NT2/D1 (cell line): ENCODE measurements around the gene CFAP61.

Source experiments
- DNase-seq: peaks from one replicate; pipeline ENCODE4 v3.0.0-alpha.2; 2011; ENCODE audit warnings: low read depth, low spot score
- H3K27me3 ChIP-seq: 2 replicates; pipeline ENCODE4 v1.6.0; 2011; ENCODE audit warnings: mild to moderate bottlenecking; ENCODE audit not compliant: insufficient read length, insufficient read depth
- H3K36me3 ChIP-seq: 2 replicates; pipeline ENCODE4 v1.6.1; 2011; ENCODE audit warnings: mild to moderate bottlenecking, low read length, mixed read lengths; ENCODE audit not compliant: insufficient read depth, insufficient read length
- H3K4me1 ChIP-seq: 2 replicates; pipeline ENCODE4 v1.5.1; 2011; ENCODE audit not compliant: insufficient read depth, insufficient read length
- H3K4me3 ChIP-seq: 2 replicates; pipeline ENCODE4 v1.5.1; 2011; ENCODE audit warnings: low read depth; ENCODE audit not compliant: insufficient read length
- H3K9ac ChIP-seq: 2 replicates; pipeline ENCODE4 v1.6.0; 2011; ENCODE audit warnings: low read depth; ENCODE audit not compliant: insufficient read length
- H3K9me3 ChIP-seq: 2 replicates; pipeline ENCODE4 v1.5.1; 2011; ENCODE audit warnings: mild to moderate bottlenecking, low read length; ENCODE audit not compliant: insufficient read depth
- SUZ12 ChIP-seq: IDR thresholded peaks from 2 replicates; pipeline ENCODE4 v1.6.1; 2011; ENCODE audit not compliant: insufficient read length, insufficient read depth; ENCODE audit errors: extremely low read depth
- YY1 ChIP-seq: IDR thresholded peaks from 2 replicates; pipeline ENCODE4 v1.6.1; 2011; ENCODE audit not compliant: insufficient read length, insufficient read depth
- ZNF274 ChIP-seq: IDR thresholded peaks from 2 replicates; pipeline ENCODE4 v1.6.1; 2011; ENCODE audit warnings: mild to moderate bottlenecking, low read depth, low read length

The CFAP61 gene

GRCh38 chr20:20266552-20266951 lies 214.2 kb downstream of the CFAP61 start:
- no peaks in the 10 kb centered on the region for H3K36me3 ChIP-seq
- TF ChIP-seq ZNF274: no peak
- no peak for TF ChIP-seq SUZ12
- TF ChIP-seq YY1: no peak
- no peak overlapping the region for H3K9ac ChIP-seq

GRCh38 chr20:20267685-20268370 lies 215.5 kb downstream of the CFAP61 start:
- H3K36me3 ChIP-seq: no peaks in the 10 kb centered on the region
- DNase-seq: no peak
- no peaks in the 10 kb centered on the region for H3K9me3 ChIP-seq
- H3K4me3 ChIP-seq: no peak overlapping the region
- no peak overlapping the region for H3K9ac ChIP-seq
- no peak for TF ChIP-seq SUZ12
- no peak for TF ChIP-seq ZNF274
- no peak for TF ChIP-seq YY1
- no peaks in the 10 kb centered on the region for H3K4me1 ChIP-seq
- H3K27me3 ChIP-seq: no peaks in the 10 kb centered on the region

More at GRCh38 chr20:20266552-20266951, 214.2 kb downstream of the CFAP61 start:
- DNase-seq: no peak
- no peaks in the 10 kb centered on the region for H3K4me1 ChIP-seq
- H3K9me3 ChIP-seq: no peaks in the 10 kb centered on the region
- H3K27me3 ChIP-seq: no peaks in the 10 kb centered on the region
- no peak overlapping the region for H3K4me3 ChIP-seq

- H3K9ac ChIP-seq: no peak overlapping the region
- H3K4me1 ChIP-seq: no peaks in the 10 kb centered on the region
- no peak for TF ChIP-seq SUZ12
- no peaks in the 10 kb centered on the region for H3K9me3 ChIP-seq
- no peak for DNase-seq
- no peaks in the 10 kb centered on the region for H3K27me3 ChIP-seq
- no peak overlapping the region for H3K4me3 ChIP-seq
- H3K36me3 ChIP-seq: no peaks in the 10 kb centered on the region
Measured at GRCh38 chr20:20271271-20271670, 218.9 kb downstream of the CFAP61 start.

- no peaks in the 10 kb centered on the region for H3K9me3 ChIP-seq
- TF ChIP-seq ZNF274 (no peak), SUZ12 (no peak), YY1 (no peak)
- H3K4me3 ChIP-seq: no peak overlapping the region
- H3K9ac ChIP-seq: no peak overlapping the region
- H3K27me3 ChIP-seq: no peaks in the 10 kb centered on the region
- no peak for DNase-seq
- no peaks in the 10 kb centered on the region for H3K4me1 ChIP-seq
- no peaks in the 10 kb centered on the region for H3K36me3 ChIP-seq
Measured at GRCh38 chr20:20272686-20273085, 220.4 kb downstream of the CFAP61 start.

- Histone ChIP-seq H3K36me3 (no peaks in the 10 kb centered on the region), H3K9ac (no peak overlapping the region), H3K9me3 (no peaks in the 10 kb centered on the region), H3K4me1 (no peaks in the 10 kb centered on the region), H3K4me3 (no peak overlapping the region), H3K27me3 (no peaks in the 10 kb centered on the region)
- TF ChIP-seq YY1 (no peak), SUZ12 (no peak), ZNF274 (no peak)
- DNase-seq: no peak
Measured at GRCh38 chr20:20273286-20273685, 221.0 kb downstream of the CFAP61 start.

GRCh38 chr20:20274821-20275220 lies 222.5 kb downstream of the CFAP61 start:
- Histone ChIP-seq H3K4me1 (no peaks in the 10 kb centered on the region), H3K4me3 (no peak overlapping the region), H3K9ac (no peak overlapping the region), H3K36me3 (no peaks in the 10 kb centered on the region), H3K9me3 (no peaks in the 10 kb centered on the region), H3K27me3 (no peaks in the 10 kb centered on the region)
- no peak for DNase-seq
- no peak for TF ChIP-seq SUZ12
- TF ChIP-seq ZNF274: no peak
- no peak for TF ChIP-seq YY1

GRCh38 chr20:20275636-20276035 lies 223.3 kb downstream of the CFAP61 start:
- H3K4me3 ChIP-seq: no peak overlapping the region
- H3K4me1 ChIP-seq: no peaks in the 10 kb centered on the region
- TF ChIP-seq ZNF274 (no peak), YY1 (no peak), SUZ12 (no peak)
- H3K36me3 ChIP-seq: no peaks in the 10 kb centered on the region
- no peak for DNase-seq
- H3K9me3 ChIP-seq: no peaks in the 10 kb centered on the region
- no peak overlapping the region for H3K9ac ChIP-seq
- no peaks in the 10 kb centered on the region for H3K27me3 ChIP-seq
